ENCODE measurements around the gene GON4L.

The GON4L gene

GRCh38 chr1:155882766-155883165 lies 25.8 kb upstream of the GON4L start:
- TF ChIP-seq CTCF (IDR thresholded peaks at IDR 0.05; ENCODE audit: low read depth, low read length), result no peak
- no peak for DNase-seq (ENCODE audit: extremely low read depth, low read depth)

GRCh38 chr1:155882235-155882634 lies 25.2 kb upstream of the GON4L start:
- DNase-seq (ENCODE audit: extremely low read depth, low read depth), result no peak
- no peak for TF ChIP-seq CTCF (IDR thresholded peaks at IDR 0.05; ENCODE audit: low read depth, low read length)

GRCh38 chr1:155880950-155881349 lies 23.9 kb upstream of the GON4L start:
- TF ChIP-seq CTCF (IDR thresholded peaks at IDR 0.05; ENCODE audit: low read depth, low read length), result no peak
- no peak for DNase-seq (ENCODE audit: extremely low read depth, low read depth)

GRCh38 chr1:155880251-155880650 lies 23.2 kb upstream of the GON4L start:
- no peak for TF ChIP-seq CTCF (IDR thresholded peaks at IDR 0.05; ENCODE audit: low read depth, low read length)
- no peak for DNase-seq (ENCODE audit: extremely low read depth, low read depth)

GRCh38 chr1:155877945-155878344 lies 20.9 kb upstream of the GON4L start:
- TF ChIP-seq CTCF (IDR thresholded peaks at IDR 0.05; ENCODE audit: low read depth, low read length), result no peak

GRCh38 chr1:155873860-155874259 lies 16.8 kb upstream of the GON4L start:
- no peak for TF ChIP-seq CTCF (IDR thresholded peaks at IDR 0.05; ENCODE audit: low read depth, low read length)
- no peak for DNase-seq (ENCODE audit: extremely low read depth, low read depth)

More at GRCh38 chr1:155877945-155878344, 20.9 kb upstream of the GON4L start:
- no peak for DNase-seq (ENCODE audit: extremely low read depth, low read depth)

- DNase-seq (ENCODE audit: extremely low read depth, low read depth), result no peak
- no peak for TF ChIP-seq CTCF (IDR thresholded peaks at IDR 0.05; ENCODE audit: low read depth, low read length)
These were observed 15.5 kb upstream of the GON4L start for GRCh38 chr1:155872527-155872926.

All from AG09319 (cell line).